Amygdala (tissue), 56 donors: ENCODE measurements around the gene KLHL25.

Experiments used
- DNase-seq, 56 donors: peaks; one replicate each; lab custom pipeline; 2025; lab: John Stamatoyannopoulos, UW

KLHL25 gene

GRCh38 chr15:85723960-85724945 is 70.5 kb downstream of the KLHL25 start:
- no peak for DNase-seq

GRCh38 chr15:85722374-85723152 is 72.2 kb downstream of the KLHL25 start:
- DNase-seq = no peak

GRCh38 chr15:85718981-85719380 is 75.7 kb downstream of the KLHL25 start:
- DNase-seq = no peak

DNA sequence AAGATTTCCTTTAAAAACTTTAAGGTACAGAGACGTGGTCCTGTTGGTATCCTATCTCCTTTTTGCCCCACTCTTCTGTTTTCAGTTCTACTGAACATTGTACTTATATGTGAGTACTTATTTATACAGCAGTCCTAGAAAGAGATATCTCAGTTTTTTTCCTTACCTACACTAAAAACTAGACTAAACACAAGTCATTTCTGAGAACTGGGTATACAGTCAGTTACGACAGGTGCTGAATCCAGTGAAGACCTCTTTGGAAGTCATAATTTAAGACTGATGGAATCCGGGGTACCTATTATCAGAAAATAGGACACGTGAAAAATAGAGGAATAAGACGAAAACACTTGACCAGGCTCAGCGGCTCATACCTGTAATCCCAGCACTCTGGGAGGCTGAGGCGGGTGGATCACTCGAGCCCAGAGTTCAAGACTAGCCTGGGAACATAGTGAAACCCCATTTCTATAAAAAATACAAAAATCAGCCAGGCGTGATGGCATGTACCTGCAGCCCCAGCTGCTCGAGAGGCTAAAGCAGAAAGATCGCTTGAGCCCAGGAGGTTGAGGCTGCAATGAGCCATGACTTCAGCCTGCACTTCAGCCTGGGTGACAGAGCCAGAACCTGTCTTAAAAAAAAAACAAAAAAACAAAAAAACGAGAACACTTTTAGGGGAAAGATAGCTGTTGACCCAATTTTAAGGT is 76.3 kb downstream of the KLHL25 start:
- DNase-seq = no peak

GRCh38 chr15:85717212-85717611 is 77.5 kb downstream of the KLHL25 start:
- DNase-seq = no peak

DNA sequence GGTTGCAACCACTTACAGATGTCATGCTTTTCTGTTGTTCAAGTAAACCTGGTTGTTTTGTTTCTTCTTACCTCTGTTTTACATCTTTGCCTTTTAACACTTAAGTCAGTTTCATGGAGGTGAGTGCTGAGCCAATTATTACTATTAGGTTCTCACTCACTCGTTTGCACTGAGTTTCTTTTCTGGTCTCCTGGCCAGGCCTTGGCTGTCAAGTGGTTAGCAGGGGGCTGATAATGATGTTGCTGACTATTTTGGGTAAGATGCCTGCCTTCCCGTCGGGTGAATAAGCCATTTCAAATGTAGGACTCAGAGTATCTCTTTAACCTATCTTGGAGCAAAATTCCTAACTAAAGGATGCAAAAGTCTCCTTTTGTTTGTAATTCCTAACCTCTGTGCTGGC is 78.5 kb downstream of the KLHL25 start:
- DNase-seq = no peak

- no peak for DNase-seq
These were observed 83.0 kb downstream of the KLHL25 start for GRCh38 chr15:85711580-85712192.

DNA sequence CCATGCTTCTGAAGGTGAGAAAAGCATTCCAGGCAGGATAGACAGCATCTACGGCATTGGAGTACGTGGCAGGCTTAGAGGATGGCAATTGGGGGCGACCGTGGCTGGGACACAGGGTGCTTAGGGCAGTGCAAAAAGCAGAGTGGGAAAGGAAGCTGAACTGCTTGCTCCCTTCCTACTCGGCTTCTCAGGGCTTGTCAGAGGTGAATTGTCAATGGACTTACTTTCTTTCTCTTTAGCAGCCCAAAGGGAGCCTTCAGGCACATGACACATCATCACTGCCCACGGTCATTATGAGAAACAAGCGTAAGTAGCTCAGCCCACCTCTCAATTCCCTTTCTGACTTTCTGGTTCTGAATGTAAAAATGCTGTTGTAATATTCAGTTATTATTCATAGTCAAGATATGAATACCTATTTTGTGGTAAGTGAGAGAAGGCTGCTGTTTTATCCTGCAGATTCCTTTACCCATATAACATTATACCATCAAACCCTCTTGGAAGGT is 84.3 kb downstream of the KLHL25 start:
- DNase-seq = no peak
